ENCODE measurements around the gene APEX1.

- TF ChIP-seq CTCF (IDR thresholded peaks at IDR 0.05; ENCODE audit: low read depth, low read length) (no peak), EZH2phosphoT487 (IDR thresholded peaks at IDR 0.05; ENCODE audit: low read depth) (no peak)
Measured at GRCh38 chr14:20503898-20504297, 48.9 kb downstream of the APEX1 start.
